Right renal pelvis (tissue), 4 donors: ENCODE results near the gene MYO1F. TPM values are rescaled to one million over a fixed set of nuclear protein-coding genes. Genes with fewer than 3 reads are reported as not detected.

ENCODE experiments used
- DNase-seq, 4 donors: peaks; one replicate each; pipeline ENCODE4 v3.0.0-alpha.2; 2013; ENCODE audit warnings: low read depth in 4 of 4, low spot score in 3 of 4, missing footprints in 1 of 4
- polyA plus RNA-seq, 4 donors: library from polyadenylated mRNA; unstranded; fragments of 120-200 nt; gene quantifications; one replicate each; pipeline ENCODE4 v1.2.1, GENCODE V29; 2013; ENCODE audit not compliant: insufficient read length in 4 of 4

Gene MYO1F
- polyA plus RNA-seq, 4 donors, result 3.5 to 6.0 (median 4.2) TPM

- no peak for DNase-seq
Observed at GRCh38 chr19:8473648-8474476, 103.4 kb downstream of the MYO1F start.

Other genes starting within 250 kb of the MYO1F start
- 10 to 100 TPM in 1 of 4 donors, 1 to 10 TPM in 3; 6.8 to 16.7 (median 8.1) TPM for gene KANK3, start 234.2 kb downstream of the MYO1F start, polyA plus RNA-seq
- 1 to 10 TPM; 1.6 to 5.0 (median 2.4) TPM for gene ANGPTL4, start 213.3 kb downstream of the MYO1F start, polyA plus RNA-seq
- gene RAB11B, start 187.1 kb downstream of the MYO1F start, polyA plus RNA-seq, result 100 to 1,000 TPM; 121 to 174 (median 130) TPM
- 10 to 100 TPM; 12.8 to 18.6 (median 13.5) TPM for gene MARCHF2, start 164.1 kb downstream of the MYO1F start, polyA plus RNA-seq
- gene HNRNPM, start 132.5 kb downstream of the MYO1F start, polyA plus RNA-seq, result 100 to 1,000 TPM; 354 to 435 (median 411) TPM
- 1 to 10 TPM; 1.1 to 1.5 (median 1.3) TPM for gene PRAM1, start 74.8 kb downstream of the MYO1F start, polyA plus RNA-seq
- 10 to 100 TPM; 18.8 to 27.0 (median 23.6) TPM for gene ZNF414, start 63.3 kb downstream of the MYO1F start, polyA plus RNA-seq
- 10 to 100 TPM; 27.7 to 38.6 (median 34.6) TPM for gene ADAMTS10, start 33.3 kb upstream of the MYO1F start, polyA plus RNA-seq
- gene NFILZ, start 53.2 kb upstream of the MYO1F start, polyA plus RNA-seq, result not detected
- gene ACTL9, start 121.4 kb upstream of the MYO1F start, polyA plus RNA-seq, result not detected
- not detected for gene OR2Z1, start 144.2 kb upstream of the MYO1F start, polyA plus RNA-seq